NCI-H82 (cell line): ENCODE results near the gene ATP10A.
"Not testable (repeated sequence)": the region's sequence is repeated elsewhere in the genome, so short reads cannot be mapped to it uniquely, and the experiment has no call there.

Experiments
- DNase-seq: peaks from one replicate; lab custom pipeline; 2025; lab: John Stamatoyannopoulos, UW

Gene ATP10A

GRCh38 chr15:25649390-25649789 is 213.7 kb downstream of the ATP10A start:
- peak; percentile 67 for DNase-seq

- DNase-seq = peak; percentile 22
Observed at GRCh38 chr15:25643120-25643519, 220.0 kb downstream of the ATP10A start.

GRCh38 chr15:25641762-25642161 is 221.4 kb downstream of the ATP10A start:
- DNase-seq = peak; percentile 59

- peak; percentile 90 for DNase-seq
Observed at GRCh38 chr15:25641361-25641760, 221.8 kb downstream of the ATP10A start.

- peak; percentile 27 for DNase-seq
Observed at GRCh38 chr15:25640959-25641358, 222.2 kb downstream of the ATP10A start.

- DNase-seq = peak; percentile 27
Observed at GRCh38 chr15:25640381-25640780, 222.7 kb downstream of the ATP10A start.

- not testable (repeated sequence) for DNase-seq
Observed at GRCh38 chr15:25636486-25636885, 226.6 kb downstream of the ATP10A start.

GRCh38 chr15:25635191-25635590 is 227.9 kb downstream of the ATP10A start:
- DNase-seq = no peak

- DNase-seq = no peak
Observed at GRCh38 chr15:25633862-25634261, 229.3 kb downstream of the ATP10A start.

GRCh38 chr15:25631971-25632370 is 231.2 kb downstream of the ATP10A start:
- no peak for DNase-seq
